PC-3 (cell line): Measurements from ENCODE around the gene FOXO3. TPM values are rescaled to one million over a fixed set of nuclear protein-coding genes. Genes with fewer than 3 reads are reported as not detected.

Experiments used
- ATAC-seq: fragments of 200-7000 bp; cut with Tn5 transposase; 2 replicates; pipeline ENCODE4 v1.9.1; 2020; ENCODE audit warnings: mild to moderate bottlenecking, moderate library complexity
- BruUV-seq: library from RNA; stranded (reverse); fragments of 400-500 nt; replicated peaks from 2 replicates; lab custom pipeline; 2021; lab: Mats Ljungman, UMichigan
- CTCF ChIA-PET: fragments of 300-600 bp; sonication (Branson Sonifier 250); formaldehyde crosslinking; loops from one replicate; lab custom pipeline; 2022; ENCODE audit warnings: antibody characterized with exemption; lab: Charles Lee
- POLR2A ChIA-PET: fragments of 300-600 bp; sonication (Branson Sonifier 250); formaldehyde crosslinking; loops from one replicate; lab custom pipeline; 2022; ENCODE audit warnings: antibody characterized with exemption; ENCODE audit not compliant: unreplicated experiment; lab: Charles Lee
- DNase-seq: peaks from one replicate; pipeline ENCODE4 v3.0.0-alpha.2; 2015
- H2AFZ ChIP-seq: fragments of 300-600 bp; sonication (generic); 2 replicates; pipeline ENCODE4 v1.6.0; 2016; ENCODE audit warnings: antibody characterized with exemption, low read length
- H3F3A ChIP-seq: fragments of 300-600 bp; sonication (generic); one replicate; pipeline ENCODE4 v1.6.0; 2017; ENCODE audit warnings: antibody characterized with exemption, low read length, control low read depth, mild to moderate bottlenecking; ENCODE audit not compliant: unreplicated experiment
- H3K27ac ChIP-seq: fragments of 300-600 bp; sonication (generic); 2 replicates; pipeline ENCODE4 v1.5.1; 2016; ENCODE audit warnings: mild to moderate bottlenecking, low read length
- H3K27me3 ChIP-seq: fragments of 300-600 bp; sonication (generic); 2 replicates; pipeline ENCODE4 v1.6.1; 2016; ENCODE audit warnings: low read length, mixed read lengths
- H3K36me3 ChIP-seq: fragments of 300-600 bp; sonication (generic); 2 replicates; pipeline ENCODE4 v1.6.1; 2016; ENCODE audit warnings: low read depth, mixed run types, low read length, mixed read lengths
- H3K4me1 ChIP-seq: fragments of 300-600 bp; sonication (generic); 2 replicates; pipeline ENCODE4 v1.5.1; 2016; ENCODE audit warnings: low read length; ENCODE audit not compliant: insufficient read depth
- H3K4me2 ChIP-seq: fragments of 300-600 bp; sonication (generic); 2 replicates; pipeline ENCODE4 v1.6.0; 2016; ENCODE audit warnings: low read length
- H3K4me3 ChIP-seq: fragments of 300-600 bp; sonication (generic); 2 replicates; pipeline ENCODE4 v1.5.1; 2016; ENCODE audit warnings: mild to moderate bottlenecking, low read length, mixed read lengths
- H3K79me2 ChIP-seq: fragments of 300-600 bp; sonication (generic); 2 replicates; pipeline ENCODE4 v1.6.1; 2017; ENCODE audit warnings: low read length, mixed read lengths
- H3K9ac ChIP-seq: fragments of 300-600 bp; sonication (generic); 2 replicates; pipeline ENCODE4 v1.6.0; 2016; ENCODE audit warnings: mild to moderate bottlenecking, low read length
- H3K9me2 ChIP-seq: fragments of 300-600 bp; sonication (generic); replicated peaks from 2 replicates; pipeline ENCODE4 v1.6.1; 2016; ENCODE audit warnings: mixed run types, low read length, mixed read lengths
- H3K9me3 ChIP-seq: fragments of 300-600 bp; sonication (generic); 2 replicates; pipeline ENCODE4 v1.6.1; 2016; ENCODE audit warnings: low read length, mixed read lengths
- H4K20me1 ChIP-seq: fragments of 300-600 bp; sonication (generic); 2 replicates; pipeline ENCODE4 v1.6.1; 2016; ENCODE audit warnings: low read length, mixed read lengths
- CTCF ChIP-seq: fragments of 300-600 bp; sonication (generic); conservative IDR thresholded peaks from 2 replicates; pipeline ENCODE4 v1.5.1; 2017; ENCODE audit warnings: antibody characterized with exemption, low read depth, mild to moderate bottlenecking, low read length
- EZH2 ChIP-seq: fragments of 300-600 bp; sonication (generic); IDR thresholded peaks from one replicate; pipeline ENCODE4 v1.6.1; 2017; ENCODE audit warnings: antibody characterized with exemption, mild to moderate bottlenecking, low read length; ENCODE audit not compliant: unreplicated experiment
- EZH2phosphoT487 ChIP-seq: fragments of 300-600 bp; sonication (generic); IDR thresholded peaks from 2 replicates; pipeline ENCODE4 v1.6.1; 2018; ENCODE audit warnings: mild to moderate bottlenecking, antibody characterized with exemption, low read length, borderline replicate concordance
- intact Hi-C: fragments of 100-400 bp; cut with micrococcal nuclease; formaldehyde crosslinking; loops from 2 replicates; pipeline ENCODE4 v1.9.0; 2023
- total RNA-seq: library from RNA; depleted of rRNA; stranded (reverse); fragments of >200 nt; gene quantifications from 2 replicates; pipeline ENCODE4 v1.2.3, GENCODE V29; 2014

FOXO3 gene
- total RNA-seq, 1 experiment from 2014 or later = 12.8 TPM

- ChIA-PET CTCF (no interaction called here), POLR2A (no interaction called here)
- Histone ChIP-seq H3K9ac (no peak overlapping the region), H3K4me3 (no peak overlapping the region), H3K27ac (no peak overlapping the region), H4K20me1 (no peaks in the 10 kb centered on the region), H3K27me3 (no peaks in the 10 kb centered on the region), H3K79me2 (peaks cover 95% of the 10 kb centered on the region), H3K36me3 (0 out of 2 replicates have a peak, but pooled peaks cover 8% of the 10 kb centered on the region), H2AFZ (no peak overlapping the region), H3K9me2 (no peaks in the 10 kb centered on the region), H3K4me2 (no peak overlapping the region), H3F3A (no peaks in the 10 kb centered on the region), H3K4me1 (peaks cover 35% of the 10 kb centered on the region), H3K9me3 (no peaks in the 10 kb centered on the region)
- TF ChIP-seq EZH2 (no peak), CTCF (no peak), EZH2phosphoT487 (no peak)
- ATAC-seq (no peak), DNase-seq (no peak)
- intact Hi-C loops = loop anchor here (5.0 kb wide), 2 partner anchors 64 to 109 kb away; partner anchors contain the start of gene FOXO3
- no TSS peak for BruUV-seq
These were observed 110.5 kb downstream of the FOXO3 start for GRCh38 chr6:108671175-108671574.

GRCh38 chr6:108671790-108672189 lies 111.1 kb downstream of the FOXO3 start:
- peaks cover 35% of the 10 kb centered on the region for H3K4me1 ChIP-seq
- ATAC-seq (no peak), DNase-seq (no peak)
- H3K27me3 ChIP-seq = no peaks in the 10 kb centered on the region
- peaks cover 96% of the 10 kb centered on the region for H3K79me2 ChIP-seq
- H2AFZ ChIP-seq = no peak overlapping the region
- no TSS peak for BruUV-seq
- TF ChIP-seq CTCF (no peak), EZH2phosphoT487 (no peak), EZH2 (no peak)
- intact Hi-C loops = loop anchor here (2.0 to 5.0 kb wide), 3 partner anchors 64 to 111 kb away; partner anchors contain the start of gene FOXO3
- no peak overlapping the region for H3K4me3 ChIP-seq
- no peak overlapping the region for H3K27ac ChIP-seq
- ChIA-PET CTCF (no interaction called here), POLR2A (no interaction called here)
- no peaks in the 10 kb centered on the region for H3K9me2 ChIP-seq
- H3K9ac ChIP-seq = no peak overlapping the region
- no peaks in the 10 kb centered on the region for H3F3A ChIP-seq
- 0 out of 2 replicates have a peak, but pooled peaks cover 8% of the 10 kb centered on the region for H3K36me3 ChIP-seq
- no peaks in the 10 kb centered on the region for H4K20me1 ChIP-seq
- no peak overlapping the region for H3K4me2 ChIP-seq
- H3K9me3 ChIP-seq = no peaks in the 10 kb centered on the region

- Histone ChIP-seq H3K4me2 (0 out of 2 replicates have a peak overlapping the region, but pooled peaks have one; percentile 60), H4K20me1 (no peaks in the 10 kb centered on the region), H3K79me2 (peaks cover 96% of the 10 kb centered on the region), H2AFZ (no peak overlapping the region), H3K4me3 (no peak overlapping the region), H3K4me1 (peaks cover 36% of the 10 kb centered on the region), H3K9me2 (no peaks in the 10 kb centered on the region), H3K36me3 (0 out of 2 replicates have a peak, but pooled peaks cover 8% of the 10 kb centered on the region), H3K27ac (peak overlapping the region; percentile 74), H3K27me3 (no peaks in the 10 kb centered on the region), H3K9me3 (no peaks in the 10 kb centered on the region), H3K9ac (no peak overlapping the region), H3F3A (no peaks in the 10 kb centered on the region)
- no peak for TF ChIP-seq EZH2phosphoT487
- TF ChIP-seq EZH2 = no peak
- no peak for TF ChIP-seq CTCF
- no peak for ATAC-seq
- DNase-seq = no peak
- CTCF ChIA-PET = no interaction called here
- intact Hi-C loops = loop anchor here (2.0 to 5.0 kb wide), 3 partner anchors 65 to 110 kb away; partner anchors contain the start of gene FOXO3
- POLR2A ChIA-PET = no interaction called here
- BruUV-seq = no TSS peak
These were observed 111.9 kb downstream of the FOXO3 start for GRCh38 chr6:108672641-108673040.
